Stimulated activated CD8-positive, alpha-beta memory T cell treated with anti-CD3 and anti-CD28 coated beads, Interleukin-12 subunit alpha, Interleukin-12 subunit beta, amount 100 ng/mL, for 1 hour (primary cell): ENCODE results near the gene ARMC3.

ENCODE experiments used
- DNase-seq: peaks from one replicate; pipeline ENCODE4 v3.0.0-alpha.2; 2020; ENCODE audit warnings: low read depth

The ARMC3 gene

DNA sequence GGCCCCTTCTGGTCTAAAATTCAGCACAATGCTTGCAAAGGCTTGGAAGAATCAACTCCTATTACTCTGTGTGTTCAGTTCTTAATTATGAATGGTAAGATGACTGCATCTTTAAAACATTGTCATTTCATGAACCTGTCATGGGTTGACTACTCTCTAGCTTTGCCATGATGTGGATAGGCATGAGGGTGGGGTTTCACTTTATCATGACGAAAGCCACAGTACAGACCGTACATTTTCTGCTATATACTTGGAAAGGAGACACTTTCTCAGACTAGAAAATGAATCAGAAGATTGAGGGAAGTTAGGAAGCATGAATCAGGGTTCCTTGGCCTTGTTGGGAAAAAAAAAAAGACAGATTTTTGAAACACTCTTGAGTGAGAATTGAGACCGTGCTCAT lies 147.8 kb downstream of the ARMC3 start:
- no peak for DNase-seq

DNA sequence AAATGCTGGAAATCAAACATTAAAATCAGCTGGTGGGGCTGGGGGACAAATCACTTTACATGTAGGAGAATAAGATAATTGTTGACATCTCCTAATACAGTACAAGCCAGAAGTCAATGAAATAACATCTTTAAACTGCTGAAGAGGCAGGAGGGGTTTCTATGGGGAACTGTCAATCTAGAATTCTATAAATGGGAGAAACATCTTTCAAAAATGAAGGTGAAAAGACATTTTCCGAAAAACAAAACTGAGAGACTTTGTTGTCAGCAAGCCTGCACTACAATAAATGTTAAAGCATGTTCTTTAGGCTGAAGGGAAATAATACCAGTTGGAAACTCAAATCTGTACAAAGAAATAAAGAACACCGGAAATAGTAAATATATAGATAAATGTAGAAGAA lies 150.3 kb downstream of the ARMC3 start:
- no peak for DNase-seq

DNA sequence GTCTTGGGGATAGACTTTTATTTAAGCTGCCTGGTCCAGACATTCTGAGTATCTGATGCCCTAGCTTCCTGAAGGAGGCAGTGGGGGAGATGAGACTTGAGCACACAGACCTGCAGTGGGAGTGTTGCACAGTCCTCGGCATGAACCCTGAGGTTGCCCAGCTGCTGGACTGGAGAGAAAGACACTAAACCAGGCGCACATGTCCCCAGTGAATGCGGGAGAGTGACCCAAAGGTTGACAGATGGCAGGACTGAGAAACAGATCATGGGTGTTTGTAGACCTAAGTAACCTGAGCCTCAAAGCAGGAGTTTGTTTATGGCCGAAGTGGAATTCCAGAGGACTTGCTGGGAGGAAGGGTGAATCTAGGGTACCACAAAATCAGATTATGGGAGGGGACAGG lies 151.8 kb downstream of the ARMC3 start:
- DNase-seq, result no peak

DNA sequence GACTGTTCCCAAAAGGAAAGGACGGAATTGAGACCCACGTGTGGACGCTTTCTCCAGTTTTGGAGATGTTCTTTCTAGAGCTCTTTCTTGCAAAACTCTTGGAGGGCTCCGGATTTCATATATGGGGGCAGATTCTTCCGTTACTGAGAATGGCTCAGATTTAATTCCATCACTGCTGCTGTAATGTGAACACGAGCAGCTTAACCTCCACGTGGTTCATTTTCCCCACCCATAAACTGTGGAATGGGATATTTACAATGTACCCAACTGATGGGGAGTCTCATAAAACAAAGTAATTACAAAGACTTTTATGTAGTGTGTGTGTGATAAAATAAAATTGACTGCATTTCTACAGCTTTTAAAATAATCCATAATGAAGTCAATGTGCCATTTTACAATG lies 152.4 kb downstream of the ARMC3 start:
- DNase-seq, result no peak

DNA sequence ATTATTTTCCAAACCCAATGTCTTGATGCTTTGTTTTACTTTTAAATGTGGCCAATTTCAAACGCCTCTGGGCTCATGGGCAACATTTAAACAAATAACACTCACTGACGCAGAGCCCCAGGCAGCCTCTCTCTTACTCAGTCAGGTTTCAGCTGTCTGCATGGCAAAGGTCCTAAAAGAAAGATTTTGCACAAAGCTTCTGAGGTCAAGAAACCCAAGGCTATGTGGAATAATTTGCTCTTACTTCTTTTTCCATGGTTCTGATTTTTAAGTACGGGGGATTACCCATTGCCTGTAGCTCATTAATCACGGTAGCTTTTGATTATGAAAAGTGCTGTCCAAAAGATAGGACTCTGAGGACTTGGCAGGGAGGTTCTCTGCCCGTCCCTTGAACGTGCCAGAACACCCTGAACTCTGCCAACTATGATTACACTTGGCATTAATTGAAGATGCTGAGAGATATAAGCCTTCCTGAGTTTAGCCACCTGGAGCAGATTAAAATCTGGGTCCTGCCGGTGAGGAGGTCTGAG lies 153.4 kb downstream of the ARMC3 start:
- no peak for DNase-seq

DNA sequence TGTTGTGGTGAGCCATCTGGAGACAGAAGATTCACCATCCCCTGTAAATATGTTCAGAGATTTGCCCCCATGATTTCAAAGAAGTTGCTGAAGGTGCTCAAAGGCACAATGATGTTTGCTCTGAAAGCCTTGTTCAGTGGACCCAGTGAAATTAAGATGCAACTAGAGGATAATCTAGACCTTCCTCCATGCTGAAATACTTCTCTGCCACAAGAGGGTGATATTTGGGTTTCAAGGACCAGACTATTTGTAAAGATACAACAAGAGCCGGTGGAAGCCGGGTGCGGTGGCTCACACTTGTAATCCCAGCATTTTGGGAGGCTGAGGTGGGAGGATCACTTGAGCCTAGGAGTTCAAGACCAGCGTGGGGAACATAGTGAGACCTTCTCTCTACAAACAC lies 154.0 kb downstream of the ARMC3 start:
- no peak for DNase-seq
